Thymus (tissue), 11 donors: ENCODE measurements around the gene ADGRB3. TPM values are rescaled to one million over a fixed set of nuclear protein-coding genes. Genes with fewer than 3 reads are reported as not detected.
"Not testable (repeated sequence)": the region's sequence is repeated elsewhere in the genome, so short reads cannot be mapped to it uniquely, and the experiment has no call there.

ENCODE experiments used
- DNase-seq, 9 donors: peaks; one replicate each; pipeline ENCODE4 v3.0.0-alpha.2; 2013; ENCODE audit warnings: low spot score in 9 of 9, low read depth in 6 of 9, missing footprints in 1 of 9
- H3K27ac ChIP-seq, 2 donors: one replicate each; pipeline ENCODE4 v1.5.1; 2013; ENCODE audit warnings: control low read depth in 1 of 2, low read depth in 1 of 2, low read length in 1 of 2, mild to moderate bottlenecking in 1 of 2, moderate library complexity in 1 of 2
- H3K27me3 ChIP-seq, 2 donors: one replicate each; pipeline ENCODE4 v1.5.1; 2013; ENCODE audit warnings: low read length in 1 of 2; ENCODE audit not compliant: control insufficient read depth in 2 of 2, insufficient read depth in 1 of 2
- H3K36me3 ChIP-seq, 2 donors: one replicate each; pipeline ENCODE4 v1.5.1; 2013; ENCODE audit warnings: low read length in 1 of 2, mild to moderate bottlenecking in 1 of 2, moderate library complexity in 1 of 2; ENCODE audit not compliant: control insufficient read depth in 2 of 2, insufficient read depth in 2 of 2
- H3K4me1 ChIP-seq, 2 donors: one replicate each; pipeline ENCODE4 v1.5.1; 2013; ENCODE audit warnings: low read length in 2 of 2; ENCODE audit not compliant: control insufficient read depth in 2 of 2, insufficient read depth in 2 of 2
- H3K4me3 ChIP-seq, 2 donors: one replicate each; pipeline ENCODE4 v1.5.1; 2013; ENCODE audit warnings: low read length in 2 of 2, control low read depth in 1 of 2, mild to moderate bottlenecking in 1 of 2
- H3K9me3 ChIP-seq, 2 donors: one replicate each; pipeline ENCODE4 v1.5.1; 2013; ENCODE audit warnings: low read length in 1 of 2, mild to moderate bottlenecking in 1 of 2; ENCODE audit not compliant: control insufficient read depth in 2 of 2, insufficient read depth in 1 of 2
- WGBS: extraction: QIAGEN DNeasy Blood & Tissue Kit; methylation state at CpG from one replicate; pipeline ENCODE4 v1.1.7; 2013; 5-methylcytosine and 5-hydroxymethylcytosine counted together
- polyA plus RNA-seq: library from polyadenylated mRNA; stranded (reverse); fragments of 200-250 nt; gene quantifications from one replicate; pipeline ENCODE4 v1.2.3, GENCODE V29; 2013
- total RNA-seq: library from RNA; stranded (reverse); fragments of 120-200 nt; gene quantifications from one replicate; pipeline ENCODE4 v1.2.4, GENCODE V29; 2013
- donor health status: healthy.

ADGRB3 gene
- total and polyA plus RNA-seq, 2 donors = 0.09 TPM

- H3K27me3 ChIP-seq, H3K9me3 ChIP-seq, H3K4me3 ChIP-seq, H3K36me3 ChIP-seq, DNase-seq, H3K4me1 ChIP-seq, H3K27ac ChIP-seq: not testable (repeated sequence)
- 93% methylated on average over 3 of the region's 3 CpGs for WGBS
Measured at GRCh38 chr6:68747832-68748231, 112.8 kb downstream of the ADGRB3 start.

- Histone ChIP-seq H3K36me3 (no peaks in the 10 kb centered on the region), H3K27me3 (no peaks in the 10 kb centered on the region), H3K27ac (no peak overlapping the region), H3K4me1 (no peaks in the 10 kb centered on the region), H3K9me3 (no peaks in the 10 kb centered on the region), H3K4me3 (no peak overlapping the region)
- no peak for DNase-seq
Measured at GRCh38 chr6:68754681-68755213, 119.7 kb downstream of the ADGRB3 start.

- no peaks in the 10 kb centered on the region for H3K36me3 ChIP-seq
- H3K9me3 ChIP-seq = no peaks in the 10 kb centered on the region
- no peak overlapping the region for H3K27ac ChIP-seq
- 26% methylated on average over 5 of the region's 5 CpGs for WGBS
- no peaks in the 10 kb centered on the region for H3K27me3 ChIP-seq
- H3K4me1 ChIP-seq = no peaks in the 10 kb centered on the region
- peak in 1 of 9 donors; percentile 1 for DNase-seq
- H3K4me3 ChIP-seq = no peak overlapping the region
Measured at GRCh38 chr6:68756454-68757375, 121.6 kb downstream of the ADGRB3 start.

GRCh38 chr6:68757821-68758220 is 122.7 kb downstream of the ADGRB3 start:
- no peak overlapping the region for H3K4me3 ChIP-seq
- no peaks in the 10 kb centered on the region for H3K36me3 ChIP-seq
- no peaks in the 10 kb centered on the region for H3K9me3 ChIP-seq
- no peak overlapping the region for H3K27ac ChIP-seq
- no peak for DNase-seq
- no peaks in the 10 kb centered on the region for H3K27me3 ChIP-seq
- 50% methylated on average over 1 of the region's 1 CpG for WGBS
- H3K4me1 ChIP-seq = no peaks in the 10 kb centered on the region

GRCh38 chr6:68758559-68758958 is 123.5 kb downstream of the ADGRB3 start:
- no peak for DNase-seq

GRCh38 chr6:68760485-68760884 is 125.4 kb downstream of the ADGRB3 start:
- Histone ChIP-seq H3K27ac (no peak overlapping the region), H3K4me1 (no peaks in the 10 kb centered on the region), H3K9me3 (no peaks in the 10 kb centered on the region), H3K4me3 (no peak overlapping the region), H3K27me3 (no peaks in the 10 kb centered on the region), H3K36me3 (no peaks in the 10 kb centered on the region)
- WGBS = 92% methylated on average over 2 of the region's 2 CpGs
- DNase-seq = no peak

More at GRCh38 chr6:68758559-68758958, 123.5 kb downstream of the ADGRB3 start:
- Histone ChIP-seq H3K4me1 (no peaks in the 10 kb centered on the region), H3K27me3 (no peaks in the 10 kb centered on the region), H3K4me3 (no peak overlapping the region), H3K36me3 (no peaks in the 10 kb centered on the region), H3K9me3 (no peaks in the 10 kb centered on the region), H3K27ac (no peak overlapping the region)

- no peak overlapping the region for H3K27ac ChIP-seq
- 91% methylated on average over 8 of the region's 8 CpGs for WGBS
- no peaks in the 10 kb centered on the region for H3K27me3 ChIP-seq
- DNase-seq = no peak
- no peaks in the 10 kb centered on the region for H3K4me1 ChIP-seq
- H3K9me3 ChIP-seq = no peaks in the 10 kb centered on the region
- no peak overlapping the region for H3K4me3 ChIP-seq
- no peaks in the 10 kb centered on the region for H3K36me3 ChIP-seq
Measured at GRCh38 chr6:68760941-68761676, 126.0 kb downstream of the ADGRB3 start.

- no peak overlapping the region for H3K4me3 ChIP-seq
- 93% methylated on average over 2 of the region's 2 CpGs for WGBS
- no peak overlapping the region for H3K27ac ChIP-seq
- H3K4me1 ChIP-seq = no peaks in the 10 kb centered on the region
- no peaks in the 10 kb centered on the region for H3K9me3 ChIP-seq
- no peaks in the 10 kb centered on the region for H3K36me3 ChIP-seq
- DNase-seq = no peak
- H3K27me3 ChIP-seq = no peaks in the 10 kb centered on the region
Measured at GRCh38 chr6:68761985-68762384, 126.9 kb downstream of the ADGRB3 start.

GRCh38 chr6:68771426-68771825 is 136.3 kb downstream of the ADGRB3 start:
- Histone ChIP-seq H3K4me1 (no peaks in the 10 kb centered on the region), H3K36me3 (no peaks in the 10 kb centered on the region), H3K9me3 (no peaks in the 10 kb centered on the region), H3K27me3 (no peaks in the 10 kb centered on the region), H3K4me3 (no peak overlapping the region), H3K27ac (no peak overlapping the region)
- DNase-seq = no peak
